OCI-LY3 (cell line): ENCODE results near the gene KCTD16.

Experiments
- H2AFZ ChIP-seq: fragments of 200-600, 300-600 bp; shearing (Covaris generic); 2 replicates; pipeline ENCODE4 v1.6.0; 2014; ENCODE audit warnings: antibody characterized with exemption, low read depth, low read length
- H3K27ac ChIP-seq: fragments of 200-600, 300-600 bp; sonication (generic); 2 replicates; pipeline ENCODE4 v1.5.1; 2014; ENCODE audit warnings: mild to moderate bottlenecking, low read length, moderate library complexity, mixed read lengths
- H3K27me3 ChIP-seq: fragments of 200-600, 300-600 bp; sonication (generic); 2 replicates; pipeline ENCODE4 v1.6.1; 2014; ENCODE audit warnings: low read depth, low read length, mixed read lengths
- H3K36me3 ChIP-seq: fragments of 200-600, 300-600 bp; sonication (generic); replicated peaks from 2 replicates; pipeline ENCODE3; 2014; ENCODE audit warnings: low read depth, low read length, mixed read lengths
- H3K4me1 ChIP-seq: fragments of 300-600, 200-600 bp; sonication (generic); 2 replicates; pipeline ENCODE4 v1.6.1; 2014; ENCODE audit warnings: low read length, mixed read lengths
- H3K4me2 ChIP-seq: fragments of 200-600, 300-600 bp; sonication (generic); 2 replicates; pipeline ENCODE4 v1.6.1; 2014; ENCODE audit warnings: low read length, mixed read lengths
- H3K4me3 ChIP-seq: fragments of 300-600, 200-600 bp; sonication (generic); 2 replicates; pipeline ENCODE4 v1.5.1; 2014; ENCODE audit warnings: antibody characterized with exemption, mild to moderate bottlenecking, low read length, moderate library complexity
- H3K79me2 ChIP-seq: fragments of 300-600, 200-600 bp; shearing (Covaris generic); 2 replicates; pipeline ENCODE4 v1.6.1; 2014; ENCODE audit warnings: mild to moderate bottlenecking, low read length, mixed read lengths
- H3K9ac ChIP-seq: fragments of 300-600, 200-600 bp; shearing (Covaris generic); 2 replicates; pipeline ENCODE4 v1.6.0; 2014; ENCODE audit warnings: mild to moderate bottlenecking, low read length, moderate library complexity
- H3K9me3 ChIP-seq: fragments of 200-600, 300-600 bp; shearing (Covaris generic); 2 replicates; pipeline ENCODE4 v1.6.1; 2014; ENCODE audit warnings: low read length, mixed read lengths; ENCODE audit not compliant: insufficient read depth
- H4K20me1 ChIP-seq: fragments of 200-600, 300-600 bp; sonication (generic); 2 replicates; pipeline ENCODE4 v1.6.1; 2016; ENCODE audit warnings: low read length, mixed read lengths; ENCODE audit not compliant: insufficient read depth
- CTCF ChIP-seq: fragments of 200-600, 300-600 bp; sonication (generic); IDR thresholded peaks from 2 replicates; pipeline ENCODE4 v1.5.1; 2014; ENCODE audit warnings: antibody characterized with exemption, low read length, low read depth
- EZH2phosphoT487 ChIP-seq: fragments of 200-600 bp; shearing (Covaris generic); IDR thresholded peaks from 2 replicates; pipeline ENCODE4 v1.6.1; 2018; ENCODE audit warnings: antibody characterized with exemption, mixed run types, low read depth

The KCTD16 gene

DNA sequence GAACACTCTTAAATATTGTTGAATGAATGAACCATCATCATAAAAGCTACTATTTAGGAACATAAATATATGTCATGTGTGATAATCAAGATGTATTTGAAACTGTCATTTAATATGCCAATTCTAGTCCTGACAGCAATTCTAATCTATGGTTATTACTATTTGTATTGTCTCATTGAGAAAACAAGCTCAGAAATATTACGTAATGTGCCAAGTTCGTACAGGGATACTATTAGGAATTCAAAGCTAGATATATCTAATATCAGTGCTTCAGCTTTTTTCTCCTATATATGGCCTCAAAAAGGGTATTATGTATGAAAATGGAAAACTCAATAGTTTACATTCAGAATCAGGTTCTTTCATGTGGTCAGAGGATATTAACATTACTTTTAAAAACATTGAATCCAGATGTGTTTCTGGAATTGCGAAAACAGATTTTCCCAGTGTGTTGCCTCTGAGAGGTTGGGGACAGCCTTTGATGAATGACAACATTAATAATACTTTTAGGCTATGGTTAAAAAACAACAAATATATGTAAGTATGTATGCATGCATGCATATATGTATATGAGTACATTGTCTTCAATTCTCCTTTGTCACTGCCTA, 95.1 kb downstream of the KCTD16 start:
- no peaks in the 10 kb centered on the region for H3K79me2 ChIP-seq
- TF ChIP-seq CTCF (no peak), EZH2phosphoT487 (no peak)
- no peak overlapping the region for H2AFZ ChIP-seq
- H3K9ac ChIP-seq, result no peak overlapping the region
- H3K27ac ChIP-seq, result no peak overlapping the region
- no peaks in the 10 kb centered on the region for H4K20me1 ChIP-seq
- no peak overlapping the region for H3K4me2 ChIP-seq
- no peaks in the 10 kb centered on the region for H3K9me3 ChIP-seq
- no peaks in the 10 kb centered on the region for H3K36me3 ChIP-seq
- no peaks in the 10 kb centered on the region for H3K4me1 ChIP-seq
- no peak overlapping the region for H3K4me3 ChIP-seq
- no peaks in the 10 kb centered on the region for H3K27me3 ChIP-seq

- H2AFZ ChIP-seq, result no peak overlapping the region
- H3K4me2 ChIP-seq, result no peak overlapping the region
- H3K36me3 ChIP-seq, result no peaks in the 10 kb centered on the region
- H3K27me3 ChIP-seq, result no peaks in the 10 kb centered on the region
- no peak overlapping the region for H3K9ac ChIP-seq
- TF ChIP-seq CTCF (no peak), EZH2phosphoT487 (no peak)
- H4K20me1 ChIP-seq, result no peaks in the 10 kb centered on the region
- H3K79me2 ChIP-seq, result no peaks in the 10 kb centered on the region
- H3K27ac ChIP-seq, result no peak overlapping the region
- no peak overlapping the region for H3K4me3 ChIP-seq
- H3K9me3 ChIP-seq, result no peaks in the 10 kb centered on the region
- H3K4me1 ChIP-seq, result no peaks in the 10 kb centered on the region
Observed at GRCh38 chr5:144267961-144268513, 97.4 kb downstream of the KCTD16 start.

DNA sequence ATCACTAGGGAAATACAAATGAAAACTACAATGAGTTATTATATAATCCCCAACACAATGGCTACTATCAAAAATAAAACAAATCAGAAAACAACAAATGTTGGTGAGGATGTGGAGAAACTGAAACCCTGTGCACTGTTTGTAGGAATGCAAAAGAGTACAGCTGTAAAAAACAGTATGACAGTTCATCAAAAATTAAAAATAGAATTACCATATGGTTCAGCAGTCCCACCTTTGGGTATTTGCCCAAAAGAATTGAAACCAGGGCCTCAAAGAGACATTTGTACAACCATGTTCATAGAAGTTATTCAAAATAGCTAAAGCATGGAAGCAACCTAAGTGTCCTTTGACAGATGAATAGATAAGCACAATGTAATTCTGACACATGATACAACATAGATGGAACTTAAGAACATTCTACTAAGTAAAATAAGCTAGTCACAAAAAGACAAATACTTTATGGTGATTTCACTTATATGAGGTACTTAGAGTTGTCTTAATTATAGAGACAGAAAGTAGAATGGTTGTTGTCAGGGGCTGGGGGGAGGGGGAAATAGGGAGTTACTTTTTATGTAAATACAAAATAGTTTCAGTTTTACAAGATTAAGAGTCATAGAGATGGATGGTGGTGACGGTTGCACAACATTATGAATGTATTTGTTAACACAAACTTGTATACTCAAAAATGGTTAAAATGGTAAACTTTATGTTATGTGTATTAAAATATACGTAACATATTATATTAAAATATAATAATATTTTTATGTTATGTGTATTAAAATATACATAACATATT, 102.8 kb downstream of the KCTD16 start:
- no peak overlapping the region for H2AFZ ChIP-seq
- no peaks in the 10 kb centered on the region for H3K36me3 ChIP-seq
- no peak overlapping the region for H3K9ac ChIP-seq
- no peaks in the 10 kb centered on the region for H3K27me3 ChIP-seq
- no peak overlapping the region for H3K4me2 ChIP-seq
- no peak overlapping the region for H3K27ac ChIP-seq
- TF ChIP-seq EZH2phosphoT487, result no peak
- no peak overlapping the region for H3K4me3 ChIP-seq
- no peaks in the 10 kb centered on the region for H3K9me3 ChIP-seq
- H3K4me1 ChIP-seq, result no peaks in the 10 kb centered on the region
- no peaks in the 10 kb centered on the region for H4K20me1 ChIP-seq
- no peaks in the 10 kb centered on the region for H3K79me2 ChIP-seq

DNA sequence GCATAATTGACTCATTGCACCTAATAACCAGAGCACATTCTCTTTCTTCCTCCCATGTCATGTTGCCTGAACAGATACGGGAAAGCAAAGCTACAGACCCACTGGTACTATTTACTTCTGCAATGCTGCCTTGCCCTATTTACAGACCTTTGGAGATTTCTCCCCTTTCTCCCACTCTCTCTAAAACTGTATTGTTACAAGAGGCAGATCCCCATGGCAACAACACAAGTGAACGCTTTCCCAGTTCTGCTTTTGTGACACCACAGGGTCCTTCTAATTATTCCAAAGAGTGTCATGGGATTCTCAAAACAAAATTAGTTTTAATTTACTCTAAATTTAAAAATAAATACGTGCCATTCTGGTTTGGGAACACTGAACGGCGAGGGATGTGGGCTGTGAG, 104.7 kb downstream of the KCTD16 start:
- H3K4me1 ChIP-seq, result no peaks in the 10 kb centered on the region
- H2AFZ ChIP-seq, result no peak overlapping the region
- no peaks in the 10 kb centered on the region for H3K79me2 ChIP-seq
- no peak overlapping the region for H3K4me2 ChIP-seq
- no peak overlapping the region for H3K4me3 ChIP-seq
- no peak overlapping the region for H3K27ac ChIP-seq
- no peaks in the 10 kb centered on the region for H3K27me3 ChIP-seq
- H3K9ac ChIP-seq, result no peak overlapping the region
- no peak for TF ChIP-seq CTCF
- TF ChIP-seq EZH2phosphoT487, result no peak
- no peaks in the 10 kb centered on the region for H3K36me3 ChIP-seq
- H3K9me3 ChIP-seq, result no peaks in the 10 kb centered on the region
- H4K20me1 ChIP-seq, result no peaks in the 10 kb centered on the region
